Smooth muscle cell (in vitro differentiated cells): ENCODE data around the gene LUZP2. TPM values are rescaled to one million over a fixed set of nuclear protein-coding genes. Genes with fewer than 3 reads are reported as not detected.

ENCODE experiments used
- DNase-seq: peaks from one replicate; lab custom pipeline; 2025; ENCODE audit not compliant: unreplicated experiment; lab: John Stamatoyannopoulos, UW
- H2AFZ ChIP-seq: fragments of 200-600 bp; sonication (generic); 2 replicates; pipeline ENCODE4 v1.6.0; 2016; ENCODE audit warnings: antibody characterized with exemption, low read depth, mild to moderate bottlenecking
- H3F3A ChIP-seq: fragments of 200-600 bp; sonication (generic); 2 replicates; pipeline ENCODE4 v1.6.0; 2017; ENCODE audit warnings: antibody characterized with exemption, low read depth
- H3K27ac ChIP-seq: fragments of 200-600 bp; sonication (generic); 2 replicates; pipeline ENCODE4 v1.5.1; 2016; ENCODE audit warnings: low read depth, mild to moderate bottlenecking
- H3K27me3 ChIP-seq: fragments of 200-600 bp; sonication (generic); 2 replicates; pipeline ENCODE4 v1.6.1; 2016; ENCODE audit warnings: low read depth, mild to moderate bottlenecking
- H3K36me3 ChIP-seq: fragments of 200-600 bp; sonication (generic); 2 replicates; pipeline ENCODE4 v1.5.1; 2016; ENCODE audit warnings: low read depth
- H3K4me1 ChIP-seq: fragments of 200-600 bp; sonication (generic); 2 replicates; pipeline ENCODE4 v1.5.1; 2016; ENCODE audit warnings: low read depth
- H3K4me2 ChIP-seq: fragments of 200-600 bp; sonication (generic); 2 replicates; pipeline ENCODE4 v1.6.0; 2016; ENCODE audit warnings: mild to moderate bottlenecking
- H3K4me3 ChIP-seq: fragments of 200-600 bp; sonication (generic); 2 replicates; pipeline ENCODE4 v1.5.1; 2016; ENCODE audit warnings: mild to moderate bottlenecking
- H3K79me2 ChIP-seq: fragments of 200-600 bp; sonication (generic); 2 replicates; pipeline ENCODE4 v1.6.0; 2016; ENCODE audit warnings: low read depth, mild to moderate bottlenecking
- H3K9ac ChIP-seq: fragments of 200-600 bp; sonication (generic); 2 replicates; pipeline ENCODE4 v1.6.0; 2016; ENCODE audit warnings: low read depth
- H3K9me3 ChIP-seq: fragments of 200-600 bp; sonication (generic); replicated peaks from 2 replicates; pipeline ENCODE4 v1.5.1; 2016; ENCODE audit warnings: low read depth
- H4K20me1 ChIP-seq: fragments of 200-600 bp; sonication (generic); 2 replicates; pipeline ENCODE4 v1.6.0; 2016; ENCODE audit warnings: low read depth
- CTCF ChIP-seq: fragments of 200-600 bp; sonication (generic); IDR thresholded peaks from 2 replicates; pipeline ENCODE4 v1.5.1; 2017; ENCODE audit warnings: borderline replicate concordance, mild to moderate bottlenecking, antibody characterized with exemption; ENCODE audit not compliant: insufficient read depth, poor library complexity, severe bottlenecking
- WGBS: methylation state at CpG from one replicate; pipeline ENCODE4 v1.1.7; 2016; ENCODE audit warnings: low lambda C conversion rate; 5-methylcytosine and 5-hydroxymethylcytosine counted together
- polyA plus RNA-seq: library from polyadenylated mRNA; unstranded; fragments of >200 nt; fragmentation: Nextera tagmentation; extraction: Ambion mirVana; gene quantifications from 2 replicates; pipeline ENCODE4 v1.2.1, GENCODE V29; 2016
- total RNA-seq: library from RNA; depleted of rRNA; stranded (reverse); fragments of >200 nt; gene quantifications from 2 replicates; pipeline ENCODE4 v1.2.3, GENCODE V29; 2014

Gene LUZP2
- total and polyA plus RNA-seq, 2 experiments from 2014 or later, result 1.1 to 1.3 TPM

- H2AFZ ChIP-seq, result no peak overlapping the region
- no peaks in the 10 kb centered on the region for H3F3A ChIP-seq
- no peaks in the 10 kb centered on the region for H3K4me1 ChIP-seq
- H4K20me1 ChIP-seq, result no peaks in the 10 kb centered on the region
- H3K79me2 ChIP-seq, result no peaks in the 10 kb centered on the region
- no peak for TF ChIP-seq CTCF
- H3K27me3 ChIP-seq, result no peaks in the 10 kb centered on the region
- H3K9ac ChIP-seq, result no peak overlapping the region
- H3K27ac ChIP-seq, result no peak overlapping the region
- DNase-seq, result no peak
- no peak overlapping the region for H3K4me3 ChIP-seq
- no peaks in the 10 kb centered on the region for H3K36me3 ChIP-seq
- no peak overlapping the region for H3K4me2 ChIP-seq
- H3K9me3 ChIP-seq, result no peaks in the 10 kb centered on the region
Observed at GRCh38 chr11:24760681-24761080, 263.8 kb downstream of the LUZP2 start.

GRCh38 chr11:24762076-24762475 is 265.2 kb downstream of the LUZP2 start:
- H3K9ac ChIP-seq, result no peak overlapping the region
- H3K36me3 ChIP-seq, result no peaks in the 10 kb centered on the region
- H3K9me3 ChIP-seq, result no peaks in the 10 kb centered on the region
- H3K79me2 ChIP-seq, result no peaks in the 10 kb centered on the region
- no peak for TF ChIP-seq CTCF
- H3F3A ChIP-seq, result no peaks in the 10 kb centered on the region
- H2AFZ ChIP-seq, result no peak overlapping the region
- no peaks in the 10 kb centered on the region for H3K27me3 ChIP-seq
- H3K4me3 ChIP-seq, result no peak overlapping the region
- no peak overlapping the region for H3K27ac ChIP-seq
- 86% methylated on average over 2 of the region's 2 CpGs for WGBS
- no peak for DNase-seq
- no peaks in the 10 kb centered on the region for H4K20me1 ChIP-seq
- H3K4me2 ChIP-seq, result no peak overlapping the region
- no peaks in the 10 kb centered on the region for H3K4me1 ChIP-seq

GRCh38 chr11:24767411-24767810 is 270.6 kb downstream of the LUZP2 start:
- Histone ChIP-seq H3K9me3 (no peaks in the 10 kb centered on the region), H3K27me3 (no peaks in the 10 kb centered on the region), H3K79me2 (no peaks in the 10 kb centered on the region), H2AFZ (no peak overlapping the region), H3K4me3 (no peak overlapping the region), H3K9ac (no peak overlapping the region), H4K20me1 (no peaks in the 10 kb centered on the region), H3K27ac (no peak overlapping the region), H3F3A (no peaks in the 10 kb centered on the region), H3K4me2 (no peak overlapping the region), H3K4me1 (no peaks in the 10 kb centered on the region), H3K36me3 (no peaks in the 10 kb centered on the region)
- DNase-seq, result no peak
- WGBS, result 92% methylated on average over 3 of the region's 3 CpGs
- no peak for TF ChIP-seq CTCF

DNA sequence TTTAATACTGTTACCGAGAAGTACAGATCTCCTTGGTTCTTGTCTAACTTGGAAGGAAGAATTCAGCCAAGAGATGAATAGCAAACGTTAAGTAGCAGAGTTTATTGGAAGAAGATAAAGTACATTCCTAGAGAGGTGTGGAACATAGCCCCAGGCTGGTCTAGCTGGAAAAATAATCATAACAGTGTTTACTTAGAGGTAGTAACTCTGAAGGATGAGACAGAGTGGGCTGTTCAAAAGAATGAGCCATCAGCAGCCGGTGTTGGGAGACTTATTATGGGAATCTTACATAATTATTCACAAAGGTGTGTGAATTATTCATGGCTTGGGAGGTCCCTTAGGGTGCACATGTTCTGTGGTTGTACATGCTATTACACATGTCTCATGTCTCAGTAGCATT is 276.5 kb downstream of the LUZP2 start:
- Histone ChIP-seq H3K4me1 (no peaks in the 10 kb centered on the region), H3K9ac (no peak overlapping the region), H3K27ac (no peak overlapping the region), H3K4me3 (no peak overlapping the region), H3K79me2 (no peaks in the 10 kb centered on the region), H4K20me1 (no peaks in the 10 kb centered on the region), H3F3A (no peaks in the 10 kb centered on the region), H3K9me3 (no peaks in the 10 kb centered on the region), H3K36me3 (no peaks in the 10 kb centered on the region), H3K4me2 (no peak overlapping the region), H2AFZ (no peak overlapping the region), H3K27me3 (no peaks in the 10 kb centered on the region)
- WGBS, result 73% methylated on average over 3 of the region's 3 CpGs
- TF ChIP-seq CTCF, result no peak
- no peak for DNase-seq
